PC-3 (cell line): ENCODE data around the gene HMOX1.

Source experiments
- CTCF ChIP-seq: fragments of 300-600 bp; sonication (generic); conservative IDR thresholded peaks from 2 replicates; pipeline ENCODE4 v1.5.1; 2017; ENCODE audit warnings: antibody characterized with exemption, low read depth, mild to moderate bottlenecking, low read length
- EZH2 ChIP-seq: fragments of 300-600 bp; sonication (generic); IDR thresholded peaks from one replicate; pipeline ENCODE4 v1.6.1; 2017; ENCODE audit warnings: antibody characterized with exemption, mild to moderate bottlenecking, low read length; ENCODE audit not compliant: unreplicated experiment
- EZH2phosphoT487 ChIP-seq: fragments of 300-600 bp; sonication (generic); IDR thresholded peaks from 2 replicates; pipeline ENCODE4 v1.6.1; 2018; ENCODE audit warnings: mild to moderate bottlenecking, antibody characterized with exemption, low read length, borderline replicate concordance

GRCh38 chr22:35381424-35382009 lies 621 bp downstream of the HMOX1 start:
- TF ChIP-seq EZH2phosphoT487 (no peak), CTCF (no peak), EZH2 (no peak)
